Subcutaneous abdominal adipose tissue (tissue), 5 donors: Measurements from ENCODE around the gene EGFR.
"Not testable (repeated sequence)": the region's sequence is repeated elsewhere in the genome, so short reads cannot be mapped to it uniquely, and the experiment has no call there.

Source experiments
- H3K27ac ChIP-seq: one replicate; pipeline ENCODE4 v1.7.0; 2013; ENCODE audit warnings: low read depth, mild to moderate bottlenecking, inconsistent platforms, low read length, moderate library complexity
- H3K27me3 ChIP-seq, 5 donors: one replicate each; pipeline ENCODE4 v1.7.0; 2013; ENCODE audit warnings: low read length in 5 of 5, inconsistent platforms in 1 of 5; ENCODE audit not compliant: control insufficient read depth in 5 of 5, insufficient read depth in 4 of 5
- H3K36me3 ChIP-seq, 5 donors: one replicate each; pipeline ENCODE4 v1.7.0; 2013; ENCODE audit warnings: low read length in 5 of 5; ENCODE audit not compliant: control insufficient read depth in 5 of 5, insufficient read depth in 5 of 5
- H3K4me1 ChIP-seq, 5 donors: one replicate each; pipeline ENCODE4 v1.7.0; 2013; ENCODE audit warnings: low read length in 5 of 5, mild to moderate bottlenecking in 3 of 5, moderate library complexity in 1 of 5; ENCODE audit not compliant: control insufficient read depth in 5 of 5, insufficient read depth in 5 of 5
- H3K4me3 ChIP-seq, 5 donors: one replicate each; pipeline ENCODE4 v1.7.0; 2013; ENCODE audit warnings: low read length in 5 of 5, low read depth in 1 of 5
- H3K9ac ChIP-seq, 5 donors: one replicate each; pipeline ENCODE4 v1.7.0; 2013; ENCODE audit warnings: low read length in 5 of 5, mild to moderate bottlenecking in 4 of 5, moderate library complexity in 3 of 5
- H3K9me3 ChIP-seq, 5 donors: one replicate each; pipeline ENCODE4 v1.7.0; 2013; ENCODE audit warnings: low read length in 5 of 5; ENCODE audit not compliant: control insufficient read depth in 5 of 5
- donor health status: healthy.
- donor health status: healthy.
- donor health status: healthy.
- donor health status: healthy.
- donor health status: healthy.

EGFR gene

GRCh38 chr7:55033236-55033846 is 14.5 kb downstream of the EGFR start:
- H3K4me1 ChIP-seq = peaks cover 0 to 30% (median 12%) of the 10 kb centered on the region in 5 donors
- H3K9ac ChIP-seq = no peak overlapping the region
- no peak overlapping the region for H3K4me3 ChIP-seq
- H3K36me3 ChIP-seq = peaks cover 0 to 3% (median 0%) of the 10 kb centered on the region in 5 donors
- no peaks in the 10 kb centered on the region for H3K27me3 ChIP-seq
- no peaks in the 10 kb centered on the region for H3K9me3 ChIP-seq
- no peak overlapping the region for H3K27ac ChIP-seq

GRCh38 chr7:55034776-55035175 is 16.0 kb downstream of the EGFR start:
- H3K9ac ChIP-seq = no peak overlapping the region
- H3K27ac ChIP-seq = no peak overlapping the region
- no peak overlapping the region for H3K4me3 ChIP-seq
- H3K9me3 ChIP-seq = no peaks in the 10 kb centered on the region
- H3K27me3 ChIP-seq = no peaks in the 10 kb centered on the region
- H3K4me1 ChIP-seq = peaks cover 0 to 30% (median 12%) of the 10 kb centered on the region in 5 donors
- peaks cover 0 to 3% (median 0%) of the 10 kb centered on the region in 5 donors for H3K36me3 ChIP-seq

- H3K9ac ChIP-seq, H3K36me3 ChIP-seq, H3K4me3 ChIP-seq, H3K9me3 ChIP-seq, H3K27me3 ChIP-seq, H3K27ac ChIP-seq: not testable (repeated sequence)
- H3K4me1 ChIP-seq = peaks cover 0 to 29% (median 12%) of the 10 kb centered on the region in 5 donors
These were observed 16.6 kb downstream of the EGFR start for GRCh38 chr7:55035410-55035809.

GRCh38 chr7:55036950-55037736 is 18.3 kb downstream of the EGFR start:
- Histone ChIP-seq H3K36me3 (peaks cover 0 to 2% (median 0%) of the 10 kb centered on the region in 5 donors), H3K27ac (peak overlapping the region; percentile 40), H3K4me3 (no peak overlapping the region), H3K4me1 (peaks cover 0 to 27% (median 12%) of the 10 kb centered on the region in 5 donors), H3K9ac (no peak overlapping the region), H3K27me3 (no peaks in the 10 kb centered on the region), H3K9me3 (no peaks in the 10 kb centered on the region)

GRCh38 chr7:55043691-55044370 is 25.0 kb downstream of the EGFR start:
- Histone ChIP-seq H3K9ac (no peak overlapping the region), H3K4me1 (peaks cover 0 to 50% (median 30%) of the 10 kb centered on the region in 5 donors), H3K27ac (no peak overlapping the region)

GRCh38 chr7:55044371-55044717 is 25.5 kb downstream of the EGFR start:
- H3K9me3 ChIP-seq = no peaks in the 10 kb centered on the region
- no peak overlapping the region for H3K9ac ChIP-seq
- H3K4me3 ChIP-seq = no peak overlapping the region
- H3K27me3 ChIP-seq = no peaks in the 10 kb centered on the region
- peaks cover 0 to under 1% (median 0%) of the 10 kb centered on the region in 5 donors for H3K36me3 ChIP-seq
- peaks cover 0 to 51% (median 30%) of the 10 kb centered on the region in 5 donors for H3K4me1 ChIP-seq
- H3K27ac ChIP-seq = peak overlapping the region; percentile 32

More at GRCh38 chr7:55043691-55044370, 25.0 kb downstream of the EGFR start:
- peaks cover 0 to 2% (median 0%) of the 10 kb centered on the region in 5 donors for H3K36me3 ChIP-seq
- no peak overlapping the region for H3K4me3 ChIP-seq
- H3K27me3 ChIP-seq = no peaks in the 10 kb centered on the region
- H3K9me3 ChIP-seq = no peaks in the 10 kb centered on the region

GRCh38 chr7:55044791-55045190 is 26.0 kb downstream of the EGFR start:
- Histone ChIP-seq H3K4me1 (peaks cover 0 to 51% (median 30%) of the 10 kb centered on the region in 5 donors), H3K27me3 (no peaks in the 10 kb centered on the region), H3K36me3 (no peaks in the 10 kb centered on the region), H3K27ac (peak overlapping the region; percentile 32), H3K9ac (no peak overlapping the region), H3K9me3 (no peaks in the 10 kb centered on the region), H3K4me3 (no peak overlapping the region)

GRCh38 chr7:55046582-55047342 is 27.9 kb downstream of the EGFR start:
- no peak overlapping the region for H3K4me3 ChIP-seq
- H3K27me3 ChIP-seq = no peaks in the 10 kb centered on the region
- H3K9ac ChIP-seq = no peak overlapping the region
- peaks cover 5 to 59% (median 44%) of the 10 kb centered on the region in 5 donors for H3K4me1 ChIP-seq
- H3K27ac ChIP-seq = peak overlapping the region; percentile 3
- no peaks in the 10 kb centered on the region for H3K9me3 ChIP-seq
- H3K36me3 ChIP-seq = no peaks in the 10 kb centered on the region

- H3K27ac ChIP-seq = no peak overlapping the region
- H3K9me3 ChIP-seq = no peaks in the 10 kb centered on the region
- H3K36me3 ChIP-seq = no peaks in the 10 kb centered on the region
- peak overlapping the region in 1 of 5 donors; percentile 12 for H3K9ac ChIP-seq
- no peaks in the 10 kb centered on the region for H3K27me3 ChIP-seq
- no peak overlapping the region for H3K4me3 ChIP-seq
- peaks cover 8 to 65% (median 51%) of the 10 kb centered on the region in 5 donors for H3K4me1 ChIP-seq
These were observed 29.5 kb downstream of the EGFR start for GRCh38 chr7:55048221-55048859.
